KMS-11 (cell line): ENCODE measurements around the gene OXT.
"Not testable (repeated sequence)": the region's sequence is repeated elsewhere in the genome, so short reads cannot be mapped to it uniquely, and the experiment has no call there.

Source experiments
- H2AFZ ChIP-seq: fragments of 200-600 bp; sonication (generic); 2 replicates; pipeline ENCODE4 v1.6.1; 2016; ENCODE audit warnings: antibody characterized with exemption, mixed run types, low read depth
- H3K27ac ChIP-seq: fragments of 200-600 bp; sonication (generic); 2 replicates; pipeline ENCODE4 v1.6.1; 2016; ENCODE audit warnings: mild to moderate bottlenecking, mixed run types
- H3K27me3 ChIP-seq: fragments of 200-600 bp; sonication (generic); 2 replicates; pipeline ENCODE4 v1.6.1; 2017; ENCODE audit warnings: mild to moderate bottlenecking, low read depth, mixed run types, moderate library complexity; ENCODE audit not compliant: insufficient read depth
- H3K36me3 ChIP-seq: fragments of 200-600 bp; sonication (generic); 2 replicates; pipeline ENCODE4 v1.6.1; 2017; ENCODE audit warnings: mild to moderate bottlenecking, mixed run types; ENCODE audit not compliant: insufficient read depth
- H3K4me1 ChIP-seq: fragments of 200-600 bp; sonication (generic); 2 replicates; pipeline ENCODE4 v1.6.1; 2016; ENCODE audit warnings: mild to moderate bottlenecking, low read depth, mixed run types; ENCODE audit not compliant: poor library complexity, severe bottlenecking
- H3K4me2 ChIP-seq: fragments of 200-600 bp; sonication (generic); 2 replicates; pipeline ENCODE4 v1.7.0; 2016; ENCODE audit warnings: mild to moderate bottlenecking, mixed run types
- H3K4me3 ChIP-seq: fragments of 200-600 bp; sonication (generic); IDR thresholded peaks from 2 replicates; pipeline ENCODE4 v1.6.1; 2017; ENCODE audit warnings: low read depth, low read length, mixed read lengths; ENCODE audit not compliant: insufficient read depth
- H3K79me2 ChIP-seq: fragments of 200-600 bp; sonication (generic); 2 replicates; pipeline ENCODE4 v1.6.1; 2016; ENCODE audit warnings: low read depth, mixed run types; ENCODE audit not compliant: insufficient read depth
- H3K9ac ChIP-seq: fragments of 200-600 bp; sonication (generic); 2 replicates; pipeline ENCODE4 v1.6.1; 2016; ENCODE audit warnings: mild to moderate bottlenecking, mixed run types
- H4K20me1 ChIP-seq: fragments of 200-600 bp; sonication (generic); 2 replicates; pipeline ENCODE4 v1.6.1; 2016; ENCODE audit warnings: mild to moderate bottlenecking, mixed run types; ENCODE audit not compliant: insufficient read depth
- CTCF ChIP-seq: fragments of 200-600 bp; sonication (generic); conservative IDR thresholded peaks from 2 replicates; pipeline ENCODE4 v1.6.1; 2017; ENCODE audit warnings: low read depth, mild to moderate bottlenecking, antibody characterized with exemption, low read length, moderate library complexity, mixed read lengths

Gene OXT

GRCh38 chr20:3071610-3072529 lies at the start of gene OXT:
Gene OXT (plus strand): TSS chr20:3071620. CDS start chr20:3071656, 36 bp downstream.
- Histone ChIP-seq H3K27ac (no peak within 1 kb of the TSS), H3K4me3 (no peak within 1 kb of the TSS), H3K9ac (no peak within 1 kb of the TSS), H3K79me2 (no peaks in the 10 kb centered on the region), H2AFZ (no peak within 1 kb of the TSS), H3K4me2 (no peak within 1 kb of the TSS), H4K20me1 (no peaks in the 10 kb centered on the region), H3K27me3 (no peaks in the 10 kb centered on the region), H3K4me1 (no peaks in the 10 kb centered on the region), H3K36me3 (no peaks in the 10 kb centered on the region)
- TF ChIP-seq CTCF, result no peak

DNA sequence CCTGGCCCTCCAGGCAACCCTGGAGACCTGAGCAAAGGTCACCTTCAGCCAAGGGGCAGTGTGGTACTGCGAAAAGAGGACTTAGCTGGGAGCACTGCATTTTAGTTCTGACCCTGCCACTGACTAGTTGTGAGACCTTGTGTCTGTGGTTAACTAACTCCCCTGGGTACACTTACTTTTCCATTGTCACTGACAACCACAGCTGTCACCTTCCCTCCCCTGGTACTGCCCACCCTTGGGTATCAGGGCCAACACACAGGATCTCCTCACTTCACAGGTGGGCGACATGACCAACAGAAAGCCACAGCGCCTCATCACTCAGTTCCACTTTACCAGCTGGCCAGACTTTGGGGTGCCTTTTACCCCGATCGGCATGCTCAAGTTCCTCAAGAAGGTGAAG lies 49.6 kb upstream of the OXT start:
- Histone ChIP-seq H3K27me3 (no peaks in the 10 kb centered on the region), H3K9ac (no peak overlapping the region), H3K4me1 (no peaks in the 10 kb centered on the region), H2AFZ (no peak overlapping the region), H3K4me2 (no peak overlapping the region), H3K27ac (no peak overlapping the region), H3K79me2 (no peaks in the 10 kb centered on the region), H3K36me3 (no peaks in the 10 kb centered on the region), H4K20me1 (no peaks in the 10 kb centered on the region), H3K4me3 (no peak overlapping the region)
- no peak for TF ChIP-seq CTCF

DNA sequence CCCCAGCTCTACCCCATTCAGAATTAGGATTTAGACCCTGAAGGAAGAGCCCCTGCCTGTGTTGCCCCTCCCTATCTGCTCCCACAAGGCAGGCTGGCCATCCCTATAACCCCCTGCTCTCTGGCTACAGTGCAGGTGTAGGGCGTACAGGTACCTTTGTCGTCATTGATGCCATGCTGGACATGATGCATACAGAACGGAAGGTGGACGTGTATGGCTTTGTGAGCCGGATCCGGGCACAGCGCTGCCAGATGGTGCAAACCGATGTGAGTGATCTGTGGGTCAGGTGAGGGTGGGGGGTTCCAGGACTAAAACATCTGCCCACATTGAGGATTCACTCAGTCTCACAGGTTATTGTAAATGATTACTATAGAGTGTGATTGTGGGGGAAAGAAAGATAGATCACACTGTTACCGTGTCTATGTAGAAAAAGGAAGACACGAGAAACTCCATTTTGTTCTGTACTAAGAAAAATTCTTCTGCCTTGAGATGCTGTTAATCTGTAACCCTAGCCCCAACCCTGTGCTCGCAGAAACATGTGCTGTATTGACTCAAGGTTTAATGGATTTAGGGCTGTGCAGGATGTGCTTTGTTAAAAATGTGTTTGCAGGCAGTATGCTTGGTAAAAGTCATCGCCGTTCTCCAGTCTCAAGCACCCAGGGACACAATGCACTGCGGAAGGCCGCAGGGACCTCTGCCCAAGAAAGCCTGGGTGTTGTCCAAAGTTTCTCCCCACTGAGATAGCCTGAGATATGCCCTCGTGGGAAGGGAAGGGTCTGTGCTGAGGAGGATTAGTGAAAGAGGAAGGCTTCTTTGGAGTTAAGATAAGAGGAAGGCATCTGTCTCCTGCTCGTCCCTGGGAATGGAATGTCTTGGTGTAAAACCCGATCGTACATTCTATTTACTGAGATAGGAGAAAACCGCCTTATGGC lies 48.6 kb upstream of the OXT start:
- not testable (repeated sequence) for H2AFZ ChIP-seq, H3K79me2 ChIP-seq, H3K36me3 ChIP-seq, H3K4me3 ChIP-seq, H3K9ac ChIP-seq, H3K4me2 ChIP-seq, H4K20me1 ChIP-seq, H3K27ac ChIP-seq, H3K27me3 ChIP-seq, H3K4me1 ChIP-seq

DNA sequence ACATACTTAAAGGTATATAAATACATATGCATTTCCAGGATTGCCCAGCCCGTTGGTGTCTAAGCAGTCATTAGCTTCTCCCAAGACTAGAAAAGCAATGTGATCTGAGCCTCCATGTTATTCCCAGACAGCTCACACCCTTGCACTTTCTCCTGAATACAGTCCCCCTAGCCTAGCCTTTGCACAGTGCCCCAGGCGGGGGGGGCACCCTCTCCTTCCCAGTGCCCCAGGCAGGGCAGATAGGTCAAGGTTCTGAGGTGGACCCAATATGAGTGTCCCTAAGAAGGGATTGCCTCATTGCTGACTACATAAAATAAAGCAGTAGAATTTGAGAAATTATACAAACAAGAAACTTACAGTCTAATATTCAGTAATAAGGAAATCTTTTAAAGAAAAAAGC lies 43.4 kb upstream of the OXT start:
- Histone ChIP-seq H3K36me3 (no peaks in the 10 kb centered on the region), H3K4me1 (no peaks in the 10 kb centered on the region), H3K4me2 (no peak overlapping the region)

More for the DNA sequence above, 43.4 kb upstream of the OXT start:
- no peak overlapping the region for H3K4me3 ChIP-seq
- no peaks in the 10 kb centered on the region for H4K20me1 ChIP-seq
- H3K79me2 ChIP-seq, result no peaks in the 10 kb centered on the region
- H3K27me3 ChIP-seq, result no peaks in the 10 kb centered on the region
- no peak overlapping the region for H3K27ac ChIP-seq
- H2AFZ ChIP-seq, result no peak overlapping the region
- TF ChIP-seq CTCF, result no peak
- no peak overlapping the region for H3K9ac ChIP-seq
